GM23248 (cell line): ENCODE results near the gene FHOD3. TPM values are rescaled to one million over a fixed set of nuclear protein-coding genes. Genes with fewer than 3 reads are reported as not detected.
"Not testable (repeated sequence)": the region's sequence is repeated elsewhere in the genome, so short reads cannot be mapped to it uniquely, and the experiment has no call there.

Experiments used
- DNase-seq: peaks from one replicate; pipeline ENCODE4 v3.0.0-alpha.2; 2015
- H2AFZ ChIP-seq: fragments of 200-600 bp; sonication (generic); 2 replicates; pipeline ENCODE4 v1.6.1; 2016; ENCODE audit warnings: antibody characterized with exemption
- H3F3A ChIP-seq: fragments of 200-600 bp; sonication (generic); 2 replicates; pipeline ENCODE4 v1.6.1; 2016; ENCODE audit warnings: mild to moderate bottlenecking, antibody characterized with exemption, mixed run types; ENCODE audit not compliant: insufficient read depth
- H3K27ac ChIP-seq: fragments of 200-600 bp; sonication (generic); 2 replicates; pipeline ENCODE4 v1.5.1; 2016; ENCODE audit warnings: mild to moderate bottlenecking
- H3K27me3 ChIP-seq: fragments of 200-600 bp; sonication (generic); replicated peaks from 2 replicates; pipeline ENCODE4 v1.6.1; 2016; ENCODE audit warnings: mild to moderate bottlenecking; ENCODE audit not compliant: insufficient read depth
- H3K36me3 ChIP-seq: fragments of 200-600 bp; sonication (generic); 2 replicates; pipeline ENCODE4 v1.6.1; 2016; ENCODE audit warnings: low read depth, mild to moderate bottlenecking
- H3K4me1 ChIP-seq: fragments of 200-600 bp; sonication (generic); 2 replicates; pipeline ENCODE4 v1.6.1; 2016; ENCODE audit warnings: mild to moderate bottlenecking; ENCODE audit not compliant: insufficient read depth
- H3K4me2 ChIP-seq: fragments of 200-600 bp; sonication (generic); one replicate; pipeline ENCODE4 v1.6.1; 2016; ENCODE audit warnings: mild to moderate bottlenecking; ENCODE audit not compliant: unreplicated experiment
- H3K4me3 ChIP-seq: fragments of 200-600 bp; sonication (generic); 2 replicates; pipeline ENCODE4 v1.5.1; 2016; ENCODE audit warnings: mild to moderate bottlenecking
- H3K79me2 ChIP-seq: fragments of 200-600 bp; sonication (generic); 2 replicates; pipeline ENCODE4 v1.6.1; 2016; ENCODE audit warnings: mild to moderate bottlenecking; ENCODE audit not compliant: insufficient read depth
- H3K9ac ChIP-seq: fragments of 200-600 bp; sonication (generic); 2 replicates; pipeline ENCODE4 v1.6.1; 2016; ENCODE audit warnings: mild to moderate bottlenecking
- H3K9me2 ChIP-seq: fragments of 200-600 bp; sonication (generic); 2 replicates; pipeline ENCODE4 v1.6.1; 2016; ENCODE audit warnings: mixed run types, mild to moderate bottlenecking, moderate library complexity; ENCODE audit not compliant: insufficient read depth
- H3K9me3 ChIP-seq: fragments of 200-600 bp; sonication (generic); one replicate; pipeline ENCODE4 v1.6.1; 2017; ENCODE audit warnings: low read depth
- H4K20me1 ChIP-seq: fragments of 200-600 bp; sonication (generic); 2 replicates; pipeline ENCODE4 v1.6.0; 2016; ENCODE audit not compliant: insufficient read depth
- EZH2 ChIP-seq: fragments of 200-600 bp; sonication (generic); IDR thresholded peaks from 2 replicates; pipeline ENCODE4 v1.6.1; 2018; ENCODE audit warnings: antibody characterized with exemption, mild to moderate bottlenecking; ENCODE audit not compliant: insufficient read depth, poor library complexity, severe bottlenecking
- EZH2phosphoT487 ChIP-seq: fragments of 200-600 bp; sonication (generic); IDR thresholded peaks from 2 replicates; pipeline ENCODE4 v1.6.1; 2018; ENCODE audit warnings: antibody characterized with exemption, moderate library complexity, mild to moderate bottlenecking, low read depth; ENCODE audit not compliant: insufficient read depth
- WGBS, 2 experiments: methylation state at CpG; one replicate each; pipeline ENCODE4 v1.1.6; 2015 to 2017; ENCODE audit warnings: low lambda C conversion rate in 2 of 2, low coverage in 1 of 2; ENCODE audit errors: missing lambda C conversion rate in 2 of 2; 5-methylcytosine and 5-hydroxymethylcytosine counted together
- in situ Hi-C: fragments of 300-500 bp; cut with MboI; formaldehyde crosslinking; loops from 2 replicates; pipeline ENCODE4 v1.15.0; 2020
- polyA plus RNA-seq: library from polyadenylated mRNA; unstranded; fragments of >200 nt; fragmentation: Nextera tagmentation; extraction: Ambion mirVana; gene quantifications from 2 replicates; pipeline ENCODE4 v1.2.1, GENCODE V29; 2016
- total RNA-seq: library from RNA; depleted of rRNA; stranded (reverse); fragments of >200 nt; shearing (Covaris generic); gene quantifications from 2 replicates; pipeline ENCODE4 v1.2.3, GENCODE V29; 2014

FHOD3 gene
- total and polyA plus RNA-seq, 2 experiments from 2014 or later: 1.6 to 10.1 TPM

DNA sequence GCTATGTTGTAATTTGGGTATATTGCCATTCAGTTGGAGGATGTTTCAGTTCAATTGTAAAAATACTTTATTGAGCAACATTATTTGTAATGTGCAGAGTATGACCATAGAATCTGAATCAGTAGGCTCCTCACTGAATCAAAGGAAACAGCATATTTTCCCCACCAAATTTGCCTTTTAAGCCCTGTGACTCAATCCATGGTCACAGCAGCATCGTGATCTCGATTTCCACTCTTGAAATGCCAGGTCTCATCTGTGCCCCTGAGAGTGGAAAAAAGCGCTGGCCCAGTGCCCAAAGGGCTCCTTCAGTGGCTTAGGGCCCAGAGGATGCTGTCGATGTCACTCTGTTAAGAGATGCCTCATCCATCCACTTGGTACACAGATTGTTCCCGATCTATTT, 57.5 kb downstream of the FHOD3 start:
- 3 to 5% methylated on average over 5 of the region's 5 CpGs for WGBS, 2 experiments
- peak overlapping the region; percentile 51 for H3K4me2 ChIP-seq

DNA sequence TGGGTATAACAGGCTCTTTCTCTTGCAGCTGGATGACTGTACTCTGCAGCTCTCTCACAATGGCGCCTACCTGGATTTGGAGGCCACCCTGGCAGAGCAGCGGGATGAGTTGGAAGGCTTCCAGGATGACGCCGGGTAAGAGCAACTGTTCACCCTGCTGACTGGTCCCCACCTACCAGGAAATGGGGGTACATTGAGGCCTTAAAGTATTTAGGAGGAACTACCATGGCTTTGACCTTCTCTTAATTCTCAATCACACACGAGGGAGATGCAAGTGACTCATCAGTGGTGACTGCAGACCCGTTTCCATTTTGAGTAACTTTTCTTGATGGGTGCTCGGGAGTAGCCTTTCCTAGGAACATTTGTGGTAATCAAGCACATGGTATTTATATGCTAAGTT, 58.0 kb downstream of the FHOD3 start:
- peak overlapping the region; percentile 56 for H3K9ac ChIP-seq
- H3K4me2 ChIP-seq: peak overlapping the region; percentile 51
- peak overlapping the region; percentile 18; the same call in 1 of the 2 replicates for H3K4me3 ChIP-seq
- no peaks in the 10 kb centered on the region for H3K9me3 ChIP-seq
- H3F3A ChIP-seq: peaks cover 40% of the 10 kb centered on the region
- TF ChIP-seq EZH2phosphoT487: no peak
- TF ChIP-seq EZH2: no peak
- in situ Hi-C loops: no loop called here
- H2AFZ ChIP-seq: peak overlapping the region; percentile 9; the same call in 1 of the 2 replicates
- DNase-seq: peak; percentile 62
- no peaks in the 10 kb centered on the region for H3K27me3 ChIP-seq
- no peaks in the 10 kb centered on the region for H3K36me3 ChIP-seq
- WGBS, 2 experiments: 48 to 58% methylated on average over 7 of the region's 7 CpGs
- H3K79me2 ChIP-seq: peaks cover 11% of the 10 kb centered on the region; the same call in 1 of the 2 replicates
- peaks cover 31% of the 10 kb centered on the region for H3K4me1 ChIP-seq
- peak overlapping the region; percentile 84 for H3K27ac ChIP-seq
- H3K9me2 ChIP-seq: no peaks in the 10 kb centered on the region
- no peaks in the 10 kb centered on the region for H4K20me1 ChIP-seq

More for the DNA sequence above, 57.5 kb downstream of the FHOD3 start:
- DNase-seq: peak; percentile 95
- peak overlapping the region; percentile 84 for H3K27ac ChIP-seq
- peak overlapping the region; percentile 56 for H3K9ac ChIP-seq
- H3K79me2 ChIP-seq: peaks cover 11% of the 10 kb centered on the region; the same call in 1 of the 2 replicates
- no peaks in the 10 kb centered on the region for H3K36me3 ChIP-seq
- peaks cover 40% of the 10 kb centered on the region for H3F3A ChIP-seq
- no peaks in the 10 kb centered on the region for H3K27me3 ChIP-seq
- no peaks in the 10 kb centered on the region for H3K9me2 ChIP-seq
- peak overlapping the region; percentile 25 for H3K4me3 ChIP-seq
- H4K20me1 ChIP-seq: no peaks in the 10 kb centered on the region
- no peaks in the 10 kb centered on the region for H3K9me3 ChIP-seq
- peak overlapping the region; percentile 9; the same call in 1 of the 2 replicates for H2AFZ ChIP-seq
- peaks cover 31% of the 10 kb centered on the region for H3K4me1 ChIP-seq
- in situ Hi-C loops: no loop called here
- TF ChIP-seq EZH2phosphoT487 (no peak), EZH2 (no peak)

DNA sequence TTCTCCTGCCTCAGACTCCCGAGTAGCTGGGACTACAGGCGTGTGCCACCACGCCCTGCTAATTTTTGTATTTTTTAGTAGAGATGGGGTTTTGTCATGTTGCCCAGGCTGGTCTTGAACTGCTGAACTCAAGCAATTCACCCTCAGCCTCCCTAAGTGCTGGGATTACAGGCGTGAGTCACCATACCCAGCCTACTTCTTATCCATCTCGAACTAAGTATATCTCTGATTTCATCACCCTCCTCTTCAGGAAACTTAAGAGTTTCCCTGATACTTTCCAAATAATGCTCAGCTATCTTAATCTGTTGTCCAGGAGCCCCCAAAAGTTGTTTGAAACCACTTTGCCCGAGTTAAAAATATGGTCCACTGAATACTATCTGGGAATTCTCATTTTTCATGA, 59.2 kb downstream of the FHOD3 start:
- H3K36me3 ChIP-seq, H3K9ac ChIP-seq, H3K9me3 ChIP-seq, H3K27me3 ChIP-seq, H3K4me3 ChIP-seq, H3K27ac ChIP-seq, H2AFZ ChIP-seq, H3K79me2 ChIP-seq, H3K9me2 ChIP-seq, H4K20me1 ChIP-seq, in situ Hi-C loops, H3K4me2 ChIP-seq: not testable (repeated sequence)
- peak; percentile 32 for DNase-seq
- 95 to 96% methylated on average over 6 of the region's 6 CpGs for WGBS, 2 experiments
- peaks cover 40% of the 10 kb centered on the region for H3F3A ChIP-seq
- peaks cover 31% of the 10 kb centered on the region for H3K4me1 ChIP-seq

- no peak overlapping the region for H3K9ac ChIP-seq
- DNase-seq: no peak
- no peaks in the 10 kb centered on the region; the same call in 1 of the 2 replicates for H3K79me2 ChIP-seq
- H2AFZ ChIP-seq: no peak overlapping the region
- H3K4me3 ChIP-seq: no peak overlapping the region
- H3K9me3 ChIP-seq: no peaks in the 10 kb centered on the region
- in situ Hi-C loops: no loop called here
- no peaks in the 10 kb centered on the region for H3K36me3 ChIP-seq
- no peaks in the 10 kb centered on the region for H3K9me2 ChIP-seq
- peaks cover 31% of the 10 kb centered on the region for H3F3A ChIP-seq
- no peak overlapping the region for H3K4me2 ChIP-seq
- H3K4me1 ChIP-seq: peaks cover 18% of the 10 kb centered on the region
- WGBS, 2 experiments: 95 to 96% methylated on average over 1 of the region's 1 CpG
- no peak overlapping the region for H3K27ac ChIP-seq
- no peaks in the 10 kb centered on the region for H4K20me1 ChIP-seq
- no peak for TF ChIP-seq EZH2phosphoT487
- TF ChIP-seq EZH2: no peak
- no peaks in the 10 kb centered on the region for H3K27me3 ChIP-seq
Measured at GRCh38 chr18:36358141-36358540, 60.6 kb downstream of the FHOD3 start.

DNA sequence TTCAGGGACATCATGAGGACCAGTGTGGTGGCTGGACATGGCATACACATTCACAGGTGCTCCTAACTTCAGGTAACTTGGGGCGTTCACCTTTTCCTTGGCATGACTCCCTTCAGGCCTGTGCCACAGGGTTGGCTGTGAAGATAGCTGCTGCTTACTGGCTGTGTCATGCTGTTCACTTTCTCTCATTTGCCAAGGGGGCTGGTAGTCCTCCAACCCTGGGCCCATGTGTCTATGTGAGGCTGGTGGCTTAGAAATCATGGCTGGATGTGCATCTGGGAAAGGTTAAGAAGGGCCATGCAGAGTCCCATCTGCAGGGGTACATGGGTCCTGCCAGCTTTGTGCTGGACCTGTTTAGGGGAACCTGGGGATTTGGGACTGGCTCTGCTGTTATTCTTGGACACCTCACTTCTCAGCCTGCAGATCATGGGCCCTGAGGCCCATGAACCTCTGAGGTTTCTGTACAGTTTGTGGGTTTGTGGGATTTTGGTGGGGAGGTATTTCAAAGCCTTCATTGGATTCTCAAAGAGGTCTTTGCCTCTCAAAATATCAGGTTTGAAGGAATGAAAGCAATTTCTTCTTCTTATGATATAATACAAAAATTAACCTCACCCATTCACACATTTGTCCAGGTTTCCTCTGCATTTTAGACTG, 62.9 kb downstream of the FHOD3 start:
- no peak for TF ChIP-seq EZH2
- no peak for TF ChIP-seq EZH2phosphoT487
- peaks cover 10% of the 10 kb centered on the region for H3F3A ChIP-seq
- no peaks in the 10 kb centered on the region for H3K79me2 ChIP-seq
- H3K9me2 ChIP-seq: no peaks in the 10 kb centered on the region
- WGBS, 2 experiments: 93 to 100% methylated on average over 1 of the region's 1 CpG
- no peaks in the 10 kb centered on the region for H3K9me3 ChIP-seq
- no peak overlapping the region for H3K4me2 ChIP-seq
- no peak overlapping the region for H3K9ac ChIP-seq
- peaks cover 7% of the 10 kb centered on the region for H3K4me1 ChIP-seq
- no peak for DNase-seq
- in situ Hi-C loops: no loop called here
- no peak overlapping the region for H3K27ac ChIP-seq
- no peaks in the 10 kb centered on the region for H4K20me1 ChIP-seq
- no peak overlapping the region for H2AFZ ChIP-seq
- H3K36me3 ChIP-seq: no peaks in the 10 kb centered on the region
- no peak overlapping the region for H3K4me3 ChIP-seq
- no peaks in the 10 kb centered on the region for H3K27me3 ChIP-seq
